H1 (cell line): ENCODE measurements around the gene IFI27L1. TPM values are rescaled to one million over a fixed set of nuclear protein-coding genes. Genes with fewer than 3 reads are reported as not detected.

Experiments
- ATF3 ChIP-seq: IDR thresholded peaks from 2 replicates; pipeline ENCODE4 v1.6.1; 2011; ENCODE audit warnings: low read depth, mild to moderate bottlenecking, low read length; ENCODE audit not compliant: insufficient read depth
- CBX5 ChIP-seq: fragments of 300-800, 300-1000 bp; sonication (generic); IDR thresholded peaks from 2 replicates; pipeline ENCODE4 v1.7.1; 2016; ENCODE audit warnings: antibody characterized with exemption, low read length, low read depth
- CHD1 ChIP-seq: IDR thresholded peaks from 2 replicates; pipeline ENCODE4 v1.6.1; 2012; ENCODE audit warnings: low read depth, low read length, improper control_type of control experiment
- HDAC2 ChIP-seq, 2 experiments: fragments of 300-600 bp in 1 of 2; sonication (generic) in 1 of 2; IDR thresholded peaks; 2 replicates each; pipeline ENCODE4 v1.6.1; 2011 to 2012; ENCODE audit warnings: low read depth in 2 of 2, low read length in 2 of 2, mild to moderate bottlenecking in 2 of 2, moderate library complexity in 2 of 2, borderline replicate concordance in 1 of 2, inconsistent platforms in 1 of 2
- SP4 ChIP-seq: IDR thresholded peaks from 2 replicates; pipeline ENCODE4 v1.6.1; 2012; ENCODE audit warnings: low read length, inconsistent platforms
- TEAD4 ChIP-seq: IDR thresholded peaks from 2 replicates; pipeline ENCODE4 v1.6.1; 2012; ENCODE audit warnings: low read depth, low read length, inconsistent platforms, mixed read lengths
- polyA plus RNA-seq, 7 experiments: library from polyadenylated mRNA; depleted of rRNA in 3 of 7; stranded (reverse) in 5 of 7; unstranded in 2 of 7; fragments of >200 nt in 5 of 7; fragments of 200-250 nt in 2 of 7; gene quantifications; 1 replicate in 5 of 7; 2 replicates in 1 of 7; 4 replicates in 1 of 7; pipeline versions ENCODE4 v1.2.1 to v1.2.3, GENCODE V29; 2011 to 2013; ENCODE audit warnings: missing spikeins in 2 of 7, mixed read lengths in 2 of 7
- total RNA-seq: library from RNA; stranded (reverse); fragmentation: NEBNext Ultra II Directional; extraction: Animal tissue kit (Norgen Biotek cat#: 25700); gene quantifications from 2 replicates; pipeline ENCODE4 v1.2.1, GENCODE V29; 2021

Gene IFI27L1
- total and polyA plus RNA-seq, 2 of the 8 experiments (the other 6 are each of a cell fraction or from before 2014, with no cell fraction given): 21.2 to 30.5 TPM

GRCh38 chr14:94054401-94054800, 26.7 kb upstream of the IFI27L1 start (continued):
- TF ChIP-seq ATF3 (no peak), CHD1 (no peak), SP4 (no peak), CBX5 (no peak), TEAD4 (no peak), HDAC2 (IDR thresholded peaks at IDR 0.05; ENCODE audit: borderline replicate concordance in 1 of 2, low read depth in 2 of 2, low read length in 2 of 2) (no peak)
